BLaER1 (cell line): ENCODE measurements around the gene ELP1.

Source experiments
- H3K27ac ChIP-seq: shearing (Covaris generic); formaldehyde crosslinking; 2 replicates; pipeline ENCODE4 v1.8.1; 2022
- H3K27me3 ChIP-seq: shearing (Covaris generic); formaldehyde crosslinking; 2 replicates; pipeline ENCODE4 v1.8.1; 2022
- H3K36me3 ChIP-seq: shearing (Covaris generic); formaldehyde crosslinking; 2 replicates; pipeline ENCODE4 v1.8.1; 2022
- H3K4me1 ChIP-seq: shearing (Covaris generic); formaldehyde crosslinking; 2 replicates; pipeline ENCODE4 v1.8.1; 2022
- H3K4me2 ChIP-seq: shearing (Covaris generic); formaldehyde crosslinking; 2 replicates; pipeline ENCODE4 v1.8.1; 2022
- H3K4me3 ChIP-seq: shearing (Covaris generic); formaldehyde crosslinking; 2 replicates; pipeline ENCODE4 v1.8.1; 2022
- H3K9ac ChIP-seq: shearing (Covaris generic); formaldehyde crosslinking; 2 replicates; pipeline ENCODE4 v1.8.1; 2022
- H3K9me3 ChIP-seq: shearing (Covaris generic); formaldehyde crosslinking; 2 replicates; pipeline ENCODE4 v1.8.1; 2022
- H4K20me1 ChIP-seq: shearing (Covaris generic); formaldehyde crosslinking; 2 replicates; pipeline ENCODE4 v1.8.1; 2022
- Cebpa-rat ChIP-seq: shearing (Covaris generic); IDR thresholded peaks from 2 replicates; pipeline ENCODE4 v1.8.1; 2022

The ELP1 gene

DNA sequence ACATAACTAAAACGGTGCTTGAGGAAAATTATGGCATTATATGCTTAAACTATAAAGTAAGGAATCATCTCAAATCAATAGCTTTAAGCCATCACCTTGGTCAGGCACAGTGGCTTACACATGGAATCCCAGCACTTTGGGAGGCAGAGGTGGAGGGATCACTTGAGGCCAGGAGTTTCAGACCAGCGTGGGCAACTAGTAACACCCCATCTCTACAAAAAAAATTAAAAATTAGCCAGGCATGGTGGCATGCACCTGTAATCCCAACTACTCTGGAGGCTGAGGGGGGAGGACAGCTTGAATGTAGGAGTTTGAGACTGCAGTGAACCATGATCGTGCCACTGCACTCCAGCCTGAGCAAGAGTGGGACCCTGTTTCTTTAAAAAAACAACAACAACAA is 49.2 kb downstream of the ELP1 start:
- no peaks in the 10 kb centered on the region for H4K20me1 ChIP-seq
- no peak overlapping the region for H3K27ac ChIP-seq
- no peaks in the 10 kb centered on the region for H3K27me3 ChIP-seq
- peaks cover 58% of the 10 kb centered on the region for H3K36me3 ChIP-seq
- H3K4me2 ChIP-seq = no peak overlapping the region
- H3K9ac ChIP-seq = no peak overlapping the region
- no peaks in the 10 kb centered on the region for H3K9me3 ChIP-seq
- no peak overlapping the region for H3K4me3 ChIP-seq
- H3K4me1 ChIP-seq = no peaks in the 10 kb centered on the region
- no peak for TF ChIP-seq Cebpa-rat

DNA sequence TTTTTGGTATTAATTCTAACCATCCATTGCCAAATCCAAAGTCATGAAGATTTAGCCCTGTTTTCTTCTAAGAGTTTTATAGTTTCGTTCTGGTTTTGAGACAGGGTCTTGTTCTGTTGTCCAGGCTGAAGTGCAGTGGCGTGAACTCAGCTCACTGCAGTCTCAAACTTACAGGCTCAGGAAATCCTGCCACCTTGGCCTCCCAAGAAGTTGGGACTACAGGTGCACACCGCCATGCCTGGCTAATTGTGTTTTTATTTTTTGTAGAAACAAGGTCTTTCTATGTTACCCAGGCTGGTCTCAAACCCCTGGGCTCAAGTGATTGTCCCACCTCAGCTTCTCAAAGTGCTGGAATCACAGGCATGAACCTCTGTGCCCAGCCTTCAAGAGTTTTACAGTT is 50.8 kb downstream of the ELP1 start:
- no peaks in the 10 kb centered on the region for H3K27me3 ChIP-seq
- no peaks in the 10 kb centered on the region for H4K20me1 ChIP-seq
- no peak overlapping the region for H3K27ac ChIP-seq
- H3K4me3 ChIP-seq = no peak overlapping the region
- no peak overlapping the region for H3K4me2 ChIP-seq
- H3K36me3 ChIP-seq = peaks cover 59% of the 10 kb centered on the region
- no peaks in the 10 kb centered on the region for H3K4me1 ChIP-seq
- no peaks in the 10 kb centered on the region for H3K9me3 ChIP-seq
- H3K9ac ChIP-seq = no peak overlapping the region
- TF ChIP-seq Cebpa-rat = no peak

DNA sequence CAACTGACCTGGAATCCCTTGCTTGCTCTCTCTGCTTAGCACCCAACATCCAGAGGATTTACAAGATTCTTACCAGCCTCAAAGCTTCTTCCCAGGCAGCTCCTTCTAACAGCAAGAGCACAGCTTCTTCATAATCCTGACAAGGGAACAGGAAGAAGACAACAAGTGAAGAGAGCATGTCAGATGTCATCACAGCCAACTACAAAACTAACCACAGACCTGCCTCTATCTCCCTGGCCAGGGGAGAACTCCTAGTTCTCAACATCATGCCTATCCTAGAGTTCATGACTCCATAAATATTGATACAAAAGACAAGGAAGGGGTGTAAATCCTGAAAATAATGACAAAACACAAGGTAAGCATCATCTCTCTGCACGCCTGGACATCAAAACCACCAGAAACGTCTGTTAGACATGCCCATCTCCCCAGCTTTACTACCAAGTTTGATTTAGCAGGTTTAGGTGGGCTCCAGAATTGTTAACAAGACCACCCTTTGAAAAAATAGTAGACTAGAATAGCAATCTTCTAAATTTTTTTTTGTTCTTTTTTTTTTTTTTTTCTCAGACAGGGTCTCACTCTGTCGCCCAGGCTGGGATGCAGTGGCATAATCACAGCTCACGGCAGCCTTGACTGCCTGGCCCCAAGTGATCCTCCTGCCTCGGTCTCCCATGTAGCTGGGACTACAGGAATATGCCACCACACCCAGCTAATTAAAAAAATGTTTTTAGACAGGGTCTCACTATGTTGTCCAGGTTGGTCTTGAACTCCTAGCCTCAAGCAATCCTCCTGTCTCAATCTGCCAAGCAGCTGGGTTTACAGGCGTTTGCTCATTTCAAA is 51.7 kb downstream of the ELP1 start:
- Histone ChIP-seq H4K20me1 (no peaks in the 10 kb centered on the region), H3K27me3 (no peaks in the 10 kb centered on the region), H3K4me2 (no peak overlapping the region), H3K9me3 (no peaks in the 10 kb centered on the region), H3K9ac (no peak overlapping the region), H3K27ac (no peak overlapping the region), H3K4me1 (no peaks in the 10 kb centered on the region), H3K36me3 (peaks cover 59% of the 10 kb centered on the region), H3K4me3 (no peak overlapping the region)
- no peak for TF ChIP-seq Cebpa-rat

DNA sequence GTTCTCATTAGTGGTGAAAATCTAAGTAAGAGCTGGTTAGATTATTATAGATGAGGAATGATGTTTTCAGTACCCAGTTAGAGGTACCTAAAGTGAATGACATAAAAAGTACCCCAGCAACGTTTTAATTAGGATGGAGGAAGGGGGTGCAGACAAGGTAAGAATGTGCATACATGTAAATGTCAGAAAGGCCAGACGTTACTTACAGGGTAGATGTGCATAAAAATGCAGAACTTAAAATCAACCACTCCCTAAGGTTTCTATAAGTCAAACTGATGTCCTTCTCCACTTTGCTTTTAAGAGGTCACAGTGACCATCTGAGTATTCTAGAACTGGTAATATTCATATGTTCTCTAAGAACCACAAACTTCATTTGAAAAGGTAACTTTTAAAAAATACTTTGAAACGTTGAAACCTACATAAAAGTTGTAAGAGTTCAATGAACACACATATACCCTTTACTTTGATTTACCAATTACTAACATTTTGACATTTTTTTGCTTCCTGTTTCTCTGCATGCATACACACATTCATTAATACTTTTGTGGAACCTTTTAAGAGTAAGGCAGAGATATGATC is 53.1 kb downstream of the ELP1 start:
- Histone ChIP-seq H3K36me3 (peaks cover 63% of the 10 kb centered on the region), H3K4me1 (no peaks in the 10 kb centered on the region), H3K9me3 (no peaks in the 10 kb centered on the region), H3K4me2 (no peak overlapping the region), H3K27me3 (no peaks in the 10 kb centered on the region), H3K27ac (no peak overlapping the region), H4K20me1 (no peaks in the 10 kb centered on the region), H3K4me3 (no peak overlapping the region), H3K9ac (no peak overlapping the region)
- TF ChIP-seq Cebpa-rat = no peak

DNA sequence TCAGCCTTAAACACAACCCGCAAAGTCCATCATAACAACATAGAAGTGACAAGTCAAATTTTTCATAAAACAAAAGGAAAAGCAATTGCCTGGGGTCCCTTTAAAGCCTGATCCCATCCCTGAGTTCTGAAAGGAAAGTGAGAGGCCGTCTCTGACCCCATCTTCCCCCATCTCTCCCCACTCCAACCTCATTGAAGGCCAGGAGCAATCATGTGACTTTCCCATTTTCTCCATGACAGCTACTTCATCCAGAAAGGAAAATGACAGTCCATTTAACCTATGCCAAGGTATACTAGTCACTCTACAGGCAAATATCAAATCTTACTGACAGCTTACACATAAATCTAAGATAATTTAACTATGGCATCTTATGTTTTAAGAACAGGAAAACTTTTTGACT is 56.4 kb downstream of the ELP1 start:
- no peak for TF ChIP-seq Cebpa-rat
- H4K20me1 ChIP-seq = no peaks in the 10 kb centered on the region
- no peak overlapping the region for H3K27ac ChIP-seq
- H3K27me3 ChIP-seq = no peaks in the 10 kb centered on the region
- 0 out of 2 replicates have a peak, but pooled peaks cover 4% of the 10 kb centered on the region for H3K9me3 ChIP-seq
- peaks cover 83% of the 10 kb centered on the region for H3K36me3 ChIP-seq
- no peak overlapping the region for H3K4me2 ChIP-seq
- H3K9ac ChIP-seq = no peak overlapping the region
- no peaks in the 10 kb centered on the region for H3K4me1 ChIP-seq
- no peak overlapping the region for H3K4me3 ChIP-seq

DNA sequence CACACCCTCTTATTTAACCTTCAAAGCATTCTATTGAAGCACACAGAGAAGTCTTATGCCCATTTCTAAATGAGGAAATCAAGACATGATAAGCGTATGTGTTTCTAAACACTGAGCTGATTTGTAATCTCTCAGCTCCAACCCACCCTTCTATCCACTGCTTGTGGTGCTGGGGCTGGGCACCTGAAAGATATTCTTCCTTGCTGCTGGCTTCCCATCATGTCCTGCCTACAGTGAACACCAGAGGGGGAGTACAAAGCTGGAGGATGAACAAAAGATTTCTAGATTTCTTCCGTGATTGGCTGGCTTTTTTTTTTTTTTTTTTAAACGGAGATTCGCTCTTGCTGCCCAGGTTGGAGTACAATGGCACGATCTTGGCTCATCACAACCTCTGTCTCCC is 57.5 kb downstream of the ELP1 start:
- H3K36me3 ChIP-seq = peaks cover 86% of the 10 kb centered on the region
- H3K4me3 ChIP-seq = no peak overlapping the region
- no peak overlapping the region for H3K27ac ChIP-seq
- H3K4me2 ChIP-seq = no peak overlapping the region
- H3K27me3 ChIP-seq = no peaks in the 10 kb centered on the region
- no peak overlapping the region for H3K9ac ChIP-seq
- H3K4me1 ChIP-seq = no peaks in the 10 kb centered on the region
- peaks cover 15% of the 10 kb centered on the region for H3K9me3 ChIP-seq
- no peaks in the 10 kb centered on the region for H4K20me1 ChIP-seq
- no peak for TF ChIP-seq Cebpa-rat

DNA sequence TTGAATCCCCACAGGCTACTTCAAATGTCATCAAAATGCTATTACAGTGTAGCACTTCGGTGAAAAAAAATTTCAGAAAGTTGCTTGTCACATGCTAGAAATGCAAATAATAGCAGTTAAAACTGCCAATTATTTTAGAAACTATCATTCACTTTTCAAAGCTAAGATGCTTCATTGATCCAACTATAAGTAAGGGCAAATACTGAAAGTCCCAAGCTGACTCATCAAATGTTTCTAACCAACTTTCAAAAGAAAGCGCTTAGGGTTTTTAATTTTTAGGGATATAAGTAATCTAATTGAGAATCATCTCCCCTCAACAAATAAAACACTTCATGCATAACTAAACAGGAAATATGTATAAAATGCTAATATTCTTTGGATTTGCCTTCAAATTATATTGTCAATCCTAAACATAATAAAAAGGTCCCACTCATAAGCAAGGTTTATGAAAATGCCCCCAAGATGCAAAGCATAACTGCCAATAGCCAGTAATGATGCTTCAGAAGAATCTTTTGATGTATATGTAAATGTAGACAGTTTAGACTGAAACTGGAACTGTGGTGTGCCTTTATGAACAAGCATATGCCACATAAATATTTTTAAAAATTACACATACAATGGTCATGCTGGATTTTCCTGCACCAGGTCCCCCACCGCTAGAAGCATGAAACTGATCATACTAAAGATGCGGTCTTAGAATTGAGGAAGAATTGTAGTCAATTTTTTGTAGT is 59.7 kb downstream of the ELP1 start:
- H3K4me1 ChIP-seq = no peaks in the 10 kb centered on the region
- peaks cover 20% of the 10 kb centered on the region for H3K9me3 ChIP-seq
- H3K36me3 ChIP-seq = peaks cover 98% of the 10 kb centered on the region
- H3K9ac ChIP-seq = no peak overlapping the region
- TF ChIP-seq Cebpa-rat = no peak
- H3K27ac ChIP-seq = no peak overlapping the region
- H3K4me3 ChIP-seq = no peak overlapping the region
- H3K4me2 ChIP-seq = no peak overlapping the region
- no peaks in the 10 kb centered on the region for H4K20me1 ChIP-seq
- H3K27me3 ChIP-seq = no peaks in the 10 kb centered on the region

DNA sequence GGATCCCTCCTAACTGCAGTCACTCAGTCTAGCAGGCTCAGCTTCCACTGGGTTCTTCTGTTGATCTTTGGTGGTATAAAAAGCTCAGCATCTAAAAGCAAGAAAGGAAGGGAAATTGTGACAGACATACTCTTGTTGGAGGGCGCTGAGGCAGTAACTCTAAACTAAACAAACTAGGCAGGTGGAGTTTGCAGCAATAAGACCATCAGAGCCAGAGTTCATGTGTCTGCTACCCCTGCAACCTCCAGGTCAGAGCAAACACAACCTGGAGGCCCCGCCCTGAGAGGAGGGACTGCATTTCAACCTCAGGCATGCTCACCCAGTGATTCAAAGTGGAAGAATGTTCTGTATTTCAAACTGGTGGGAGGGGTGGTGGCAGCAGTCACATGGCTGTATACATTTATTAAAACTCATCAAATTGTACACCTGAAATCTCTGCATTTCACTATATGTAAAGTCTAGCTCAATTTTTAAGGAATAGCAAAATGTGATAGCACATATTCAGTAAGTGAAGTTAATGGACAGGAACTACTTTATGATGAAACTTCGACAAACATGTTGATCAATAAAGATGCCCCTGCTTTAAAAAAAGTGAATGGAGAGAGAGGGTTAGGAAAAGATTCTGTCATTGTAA is 64.7 kb downstream of the ELP1 start:
- H3K9me3 ChIP-seq = peaks cover 20% of the 10 kb centered on the region
- H3K4me3 ChIP-seq = no peak overlapping the region
- H3K27ac ChIP-seq = no peak overlapping the region
- no peaks in the 10 kb centered on the region for H3K4me1 ChIP-seq
- H3K27me3 ChIP-seq = no peaks in the 10 kb centered on the region
- peaks cover 58% of the 10 kb centered on the region for H3K36me3 ChIP-seq
- H4K20me1 ChIP-seq = no peaks in the 10 kb centered on the region
- no peak overlapping the region for H3K4me2 ChIP-seq
- no peak for TF ChIP-seq Cebpa-rat
- H3K9ac ChIP-seq = no peak overlapping the region

DNA sequence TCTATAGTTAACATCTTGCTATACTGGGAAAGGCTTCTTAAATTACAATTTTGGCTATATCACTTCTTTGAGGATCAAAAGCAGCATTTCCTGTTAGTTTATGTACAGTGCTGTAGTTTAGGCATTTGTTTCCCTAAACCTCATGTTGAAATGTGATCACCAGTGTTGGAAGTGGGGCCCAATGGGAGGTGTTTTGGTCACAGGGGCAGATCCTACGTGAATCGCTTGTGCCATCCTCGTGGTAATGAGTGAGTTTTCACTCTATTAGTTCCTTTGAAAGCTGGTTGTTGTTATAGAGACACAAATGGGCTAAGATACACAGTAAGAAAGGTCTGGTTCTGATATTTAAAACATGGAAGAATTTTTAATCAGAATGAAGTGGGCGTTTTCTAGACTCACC is 66.1 kb downstream of the ELP1 start:
- no peak overlapping the region for H3K4me3 ChIP-seq
- H3K9me3 ChIP-seq = peaks cover 19% of the 10 kb centered on the region
- no peak overlapping the region for H3K9ac ChIP-seq
- peaks cover 44% of the 10 kb centered on the region for H3K36me3 ChIP-seq
- no peaks in the 10 kb centered on the region for H3K4me1 ChIP-seq
- H3K27ac ChIP-seq = no peak overlapping the region
- no peaks in the 10 kb centered on the region for H4K20me1 ChIP-seq
- H3K4me2 ChIP-seq = no peak overlapping the region
- H3K27me3 ChIP-seq = no peaks in the 10 kb centered on the region
- TF ChIP-seq Cebpa-rat = no peak

DNA sequence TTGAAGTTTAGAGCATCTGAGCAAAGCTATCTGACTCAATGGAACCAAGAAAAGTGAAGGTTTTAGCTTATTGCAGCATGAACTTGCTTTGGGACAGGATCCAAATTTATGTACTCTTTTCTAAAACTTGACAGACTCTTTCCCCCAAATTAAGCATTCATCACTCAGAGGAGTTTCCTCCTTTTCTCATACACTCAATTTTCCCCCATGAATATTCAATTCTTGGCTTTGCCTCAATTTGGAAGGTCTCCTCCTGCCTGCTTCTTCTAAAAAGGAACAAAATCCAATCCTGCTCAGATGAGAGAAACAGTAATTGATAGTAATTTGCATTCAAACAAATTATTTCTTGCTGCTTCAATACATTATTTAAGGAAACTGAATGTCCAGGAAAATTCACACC is 66.8 kb downstream of the ELP1 start:
- no peak overlapping the region for H3K4me3 ChIP-seq
- H3K4me1 ChIP-seq = no peaks in the 10 kb centered on the region

More for the DNA sequence above, 66.8 kb downstream of the ELP1 start:
- Histone ChIP-seq H3K27me3 (no peaks in the 10 kb centered on the region), H3K9me3 (peaks cover 12% of the 10 kb centered on the region), H3K9ac (no peak overlapping the region), H3K36me3 (peaks cover 37% of the 10 kb centered on the region), H3K27ac (no peak overlapping the region), H4K20me1 (no peaks in the 10 kb centered on the region), H3K4me2 (no peak overlapping the region)
- no peak for TF ChIP-seq Cebpa-rat
